Measurements from ENCODE around the gene PRKG1. TPM values are rescaled to one million over a fixed set of nuclear protein-coding genes. Genes with fewer than 3 reads are reported as not detected.
"Not testable (repeated sequence)": the region's sequence is repeated elsewhere in the genome, so short reads cannot be mapped to it uniquely, and the experiment has no call there.

PRKG1 gene
- total RNA-seq, 1 experiment from 2014 or later = not detected

DNA sequence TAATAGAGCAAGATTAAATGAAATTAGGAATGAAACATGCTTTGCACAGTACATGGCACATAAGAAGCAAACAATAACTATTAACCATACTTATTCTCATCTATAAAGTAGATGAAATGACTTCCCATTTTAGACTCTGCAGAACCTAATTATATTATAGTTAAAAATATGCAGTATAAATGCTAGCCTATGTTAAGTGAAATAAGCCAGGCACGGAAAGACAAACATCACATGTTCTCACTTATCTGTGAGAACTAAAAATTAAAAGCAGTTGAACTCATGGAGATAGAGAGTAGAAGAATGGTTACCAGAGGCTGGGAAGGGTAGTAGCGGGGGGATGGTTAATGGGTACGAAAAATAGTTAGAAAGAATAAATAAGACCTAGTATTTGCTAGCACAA is 247.0 kb downstream of the PRKG1 start:
- no peak for DNase-seq (ENCODE audit: low read depth)
- in situ Hi-C loops (cut with HindIII; ENCODE audit: low pct_unique_long_range_greater_than_20kb, low sequenced_read_pairs) = no loop called here

DNA sequence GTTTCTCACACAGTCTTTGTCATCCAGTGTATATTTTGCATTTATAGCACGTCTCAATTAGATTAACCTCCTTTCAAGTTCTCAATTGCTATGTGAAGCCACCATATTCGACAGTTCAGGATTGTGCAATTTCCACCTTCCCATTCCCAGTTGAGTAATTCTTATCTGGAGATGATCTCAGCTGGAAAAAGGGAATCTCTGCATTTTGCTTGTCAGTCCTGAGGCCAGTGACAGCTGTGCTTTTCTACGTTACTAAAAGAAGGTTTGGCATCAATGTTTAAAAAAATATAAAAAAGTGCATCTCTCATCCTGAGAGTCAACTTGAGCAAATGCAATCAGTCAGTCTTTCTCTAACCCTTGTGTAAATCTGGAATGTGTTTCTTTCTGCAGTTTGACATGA is 247.7 kb downstream of the PRKG1 start:
- DNase-seq (ENCODE audit: low read depth) = no peak
- in situ Hi-C loops (cut with HindIII; ENCODE audit: low pct_unique_long_range_greater_than_20kb, low sequenced_read_pairs) = no loop called here

DNA sequence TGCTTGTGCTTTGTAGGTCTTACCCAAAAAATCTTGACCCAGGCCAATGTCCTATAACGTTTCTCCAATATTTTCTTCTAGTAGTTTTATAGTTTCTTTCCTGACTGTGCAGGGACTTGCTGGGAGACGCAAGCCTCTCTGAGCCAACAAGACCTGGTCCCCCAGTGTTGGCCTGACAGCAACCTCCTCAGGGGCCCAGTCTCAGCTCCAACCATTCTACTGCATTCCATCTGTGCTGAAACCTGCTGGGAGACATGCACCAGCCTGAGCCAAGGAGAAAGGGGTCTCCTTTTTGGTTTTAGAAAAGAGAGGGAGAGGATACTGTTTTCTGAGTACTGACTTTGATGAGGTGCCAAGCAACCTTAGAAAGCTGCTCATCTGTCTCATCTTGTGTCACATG is 251.4 kb downstream of the PRKG1 start:
- in situ Hi-C loops (cut with HindIII; ENCODE audit: low pct_unique_long_range_greater_than_20kb, low sequenced_read_pairs) = no loop called here

DNA sequence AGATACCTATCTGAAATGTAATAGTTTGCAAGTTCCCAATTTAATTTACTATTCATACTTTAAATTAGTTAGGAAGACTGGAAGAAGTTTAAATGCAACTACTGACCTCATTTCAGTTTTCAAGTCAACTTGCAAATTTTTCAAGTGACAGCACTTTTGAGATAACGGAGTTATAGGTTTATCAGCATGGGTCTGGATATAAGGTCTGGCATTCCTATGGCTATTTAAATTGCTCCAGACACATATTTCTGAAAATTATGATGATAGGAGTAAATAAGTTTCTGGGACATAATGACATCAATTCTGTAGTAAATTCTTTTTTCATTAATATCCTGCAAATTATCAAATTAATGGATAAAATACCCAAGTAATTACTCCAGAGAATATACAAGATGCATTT is 251.9 kb downstream of the PRKG1 start:
- in situ Hi-C loops (cut with HindIII; ENCODE audit: low pct_unique_long_range_greater_than_20kb, low sequenced_read_pairs) = no loop called here
- no peak for DNase-seq (ENCODE audit: low read depth)

More for the DNA sequence above, 251.4 kb downstream of the PRKG1 start:
- DNase-seq (ENCODE audit: low read depth) = no peak

DNA sequence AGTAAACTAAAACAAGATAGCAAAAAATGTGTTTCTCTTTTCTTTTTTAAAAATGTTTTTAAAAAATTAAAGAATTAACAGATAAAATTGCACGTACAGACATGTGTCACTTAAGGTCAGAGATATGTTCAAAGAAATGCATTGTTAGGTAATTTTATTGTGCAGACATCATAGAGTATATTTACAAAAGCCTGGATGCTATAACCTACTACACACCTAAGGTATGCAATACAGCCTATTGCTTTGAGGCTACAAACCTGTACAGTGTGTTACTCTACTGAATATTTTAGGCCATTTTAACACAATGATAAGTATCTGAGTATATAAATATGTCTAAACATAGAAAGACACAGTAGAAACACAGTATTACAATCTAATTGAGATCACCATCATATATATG is 253.1 kb downstream of the PRKG1 start:
- DNase-seq (ENCODE audit: low read depth) = no peak
- in situ Hi-C loops (cut with HindIII; ENCODE audit: low pct_unique_long_range_greater_than_20kb, low sequenced_read_pairs) = no loop called here

DNA sequence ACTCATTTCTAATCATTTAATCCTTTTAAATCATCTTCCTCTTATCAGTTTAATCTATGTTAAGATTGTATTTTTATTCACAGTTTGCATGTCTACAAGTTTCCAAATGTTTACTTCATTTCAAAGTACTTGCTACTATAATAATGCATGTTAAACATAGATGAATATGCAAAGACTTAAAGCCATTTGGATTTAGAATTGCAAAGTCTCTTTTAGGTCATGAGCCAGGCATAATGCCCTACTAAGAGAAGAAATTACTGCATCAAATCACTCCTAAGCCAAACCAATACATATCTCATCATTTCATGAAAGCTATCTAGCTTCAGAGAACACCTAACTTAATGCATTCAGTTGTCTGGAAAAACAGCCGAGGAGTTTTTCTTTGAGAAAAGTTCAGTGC is 266.1 kb downstream of the PRKG1 start:
- in situ Hi-C loops (cut with HindIII; ENCODE audit: low pct_unique_long_range_greater_than_20kb, low sequenced_read_pairs) = no loop called here
- no peak for DNase-seq (ENCODE audit: low read depth)

DNA sequence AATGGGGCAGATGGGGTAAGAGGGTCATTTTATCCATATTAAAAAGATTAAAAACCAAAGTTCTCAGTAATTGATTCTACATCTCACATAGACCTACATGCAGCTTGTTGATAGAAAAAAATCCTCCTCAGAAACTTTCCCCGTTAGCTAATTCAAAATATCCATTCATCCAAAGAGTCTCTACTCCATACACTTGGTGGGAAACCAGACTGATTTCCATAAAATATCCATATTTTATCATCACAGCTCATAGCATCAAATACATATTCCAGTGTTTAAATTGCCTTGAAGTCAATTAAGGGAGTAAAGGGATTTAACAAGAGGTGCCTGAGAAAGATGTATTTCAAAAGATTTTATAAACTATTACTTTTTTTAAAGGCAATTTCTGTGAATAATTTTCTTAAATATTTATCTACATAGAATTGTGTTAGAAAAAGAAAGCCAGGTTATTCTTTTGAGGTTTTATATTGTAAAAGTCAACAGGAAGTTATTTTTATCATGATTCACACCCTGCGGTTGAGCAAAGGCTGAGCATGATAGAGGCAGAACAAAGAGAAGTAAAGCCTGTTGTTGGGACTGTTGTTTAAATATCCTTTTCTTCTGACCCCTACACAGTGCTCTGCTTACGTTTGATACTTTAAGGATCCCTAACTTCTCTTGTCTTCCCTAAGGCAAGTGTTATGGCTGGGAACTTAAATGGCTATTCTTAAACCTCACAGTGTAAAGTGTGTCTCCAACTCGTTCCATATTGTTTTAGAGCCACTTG is 266.7 kb downstream of the PRKG1 start:
- in situ Hi-C loops (cut with HindIII; ENCODE audit: low pct_unique_long_range_greater_than_20kb, low sequenced_read_pairs) = no loop called here
- DNase-seq (ENCODE audit: low read depth) = no peak

DNA sequence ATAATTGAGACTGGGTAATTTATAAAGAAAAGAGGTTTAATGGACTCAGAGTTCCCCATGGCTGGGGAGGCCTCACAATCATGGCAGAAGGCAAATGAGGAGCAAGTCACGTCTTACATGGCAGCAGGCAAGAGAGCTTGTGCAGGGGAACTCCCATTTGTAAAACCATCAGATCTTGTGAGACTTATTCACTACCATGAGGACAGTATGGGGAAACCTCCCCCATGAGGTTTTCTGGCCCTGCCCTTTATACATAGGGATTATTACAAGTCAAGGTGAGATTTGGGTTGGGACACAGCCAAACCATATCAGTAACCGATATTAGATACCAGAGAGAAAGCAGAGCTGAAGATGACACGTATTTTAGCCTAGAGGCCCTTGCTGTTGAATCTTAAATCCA is 267.5 kb downstream of the PRKG1 start:
- DNase-seq (ENCODE audit: low read depth); in situ Hi-C loops (cut with HindIII; ENCODE audit: low pct_unique_long_range_greater_than_20kb, low sequenced_read_pairs): not testable (repeated sequence)

DNA sequence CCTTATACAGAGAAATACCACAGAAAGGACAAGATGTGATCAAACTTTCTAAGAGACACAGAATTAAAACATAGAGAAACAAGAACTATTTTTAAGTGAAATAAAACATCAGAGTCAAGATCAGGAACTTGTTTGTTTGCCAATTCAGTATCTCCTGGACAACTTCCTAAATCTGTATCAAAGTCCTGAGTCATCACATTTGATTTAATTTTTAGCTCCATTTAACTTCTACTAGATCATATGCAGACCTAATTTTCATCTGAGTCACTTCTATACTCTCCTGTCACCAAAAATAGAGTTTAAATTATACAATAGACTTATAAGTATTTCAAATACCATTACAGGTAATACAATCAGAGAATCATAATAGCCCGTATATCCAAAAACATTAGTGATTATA is 268.1 kb downstream of the PRKG1 start:
- in situ Hi-C loops (cut with HindIII; ENCODE audit: low pct_unique_long_range_greater_than_20kb, low sequenced_read_pairs) = no loop called here
- DNase-seq (ENCODE audit: low read depth) = no peak

DNA sequence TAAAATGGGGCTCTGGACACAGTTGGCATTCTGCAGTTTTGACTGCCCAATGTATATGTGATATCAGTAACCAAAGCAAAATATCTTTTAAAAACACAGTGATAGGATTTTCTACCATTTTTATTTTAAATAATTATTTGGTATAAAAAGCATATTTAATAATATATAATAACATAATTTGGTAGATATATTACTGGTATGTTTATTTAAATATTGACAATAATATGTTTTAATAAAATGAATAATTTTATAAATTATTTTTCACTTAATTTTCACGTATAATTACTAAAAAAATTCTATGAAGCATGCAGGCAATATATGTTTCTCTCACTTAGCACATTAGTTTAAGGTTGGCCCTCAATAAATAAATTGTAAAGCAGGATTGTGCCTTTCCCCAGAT is 269.1 kb downstream of the PRKG1 start:
- in situ Hi-C loops (cut with HindIII; ENCODE audit: low pct_unique_long_range_greater_than_20kb, low sequenced_read_pairs) = no loop called here

DNA sequence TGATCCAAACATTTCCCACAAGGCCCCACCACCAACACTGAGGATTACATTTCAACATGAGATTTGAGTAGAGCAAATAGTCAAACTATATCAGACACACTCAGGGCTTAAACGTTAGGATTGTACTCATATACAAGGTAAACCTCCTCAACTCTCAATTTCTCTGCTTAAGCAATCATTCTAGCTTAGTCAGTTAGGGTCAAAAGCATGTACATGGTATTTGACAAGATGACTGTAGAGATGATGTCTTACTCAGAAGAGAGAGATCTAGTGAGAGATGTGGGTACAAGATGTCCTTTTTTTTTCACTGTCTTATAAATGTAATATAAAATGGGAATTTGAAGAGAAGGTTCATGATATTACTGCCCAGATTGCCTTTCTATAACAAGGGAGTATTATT is 270.1 kb downstream of the PRKG1 start:
- no peak for DNase-seq (ENCODE audit: low read depth)
- in situ Hi-C loops (cut with HindIII; ENCODE audit: low pct_unique_long_range_greater_than_20kb, low sequenced_read_pairs) = no loop called here

More for the DNA sequence above, 269.1 kb downstream of the PRKG1 start:
- no peak for DNase-seq (ENCODE audit: low read depth)

DNA sequence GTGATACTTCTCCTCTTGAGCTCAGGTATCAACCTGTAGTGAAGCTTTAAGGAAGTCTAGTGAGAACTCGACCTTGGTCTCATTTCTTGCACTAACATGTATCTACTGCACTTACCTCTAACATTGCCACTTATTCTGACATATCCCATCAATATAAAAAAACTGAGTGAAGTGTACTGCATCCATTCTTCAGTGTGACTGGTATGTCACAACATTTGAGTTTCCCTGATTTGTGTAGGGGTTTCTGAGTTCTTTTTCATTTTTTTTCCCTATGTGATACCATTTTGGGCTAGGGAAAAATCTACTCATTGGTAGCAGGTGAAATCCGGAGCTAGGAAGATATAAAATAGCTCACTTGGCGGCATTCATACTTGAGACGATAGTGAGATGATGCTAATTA is 274.3 kb downstream of the PRKG1 start:
- no peak for DNase-seq (ENCODE audit: low read depth)
- in situ Hi-C loops (cut with HindIII; ENCODE audit: low pct_unique_long_range_greater_than_20kb, low sequenced_read_pairs) = no loop called here

DNA sequence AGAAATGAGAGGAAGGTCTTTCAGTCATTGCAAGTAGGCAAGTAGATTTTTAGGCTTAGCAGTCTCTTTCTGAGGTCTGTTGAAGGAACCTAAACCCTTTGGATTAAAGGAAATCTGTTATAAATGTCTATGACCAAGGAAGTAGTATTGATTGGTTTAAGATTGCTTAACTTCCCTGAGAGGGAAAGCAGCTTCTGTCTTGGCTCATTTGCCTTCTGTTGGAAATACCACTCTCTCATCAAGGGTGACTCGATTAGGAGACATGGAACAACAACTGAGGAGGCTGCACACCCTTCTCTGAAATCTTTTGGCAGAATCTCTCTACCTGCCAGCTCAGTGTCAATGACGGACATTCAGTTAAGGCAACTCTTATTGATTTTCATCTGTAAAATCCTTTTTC is 282.9 kb downstream of the PRKG1 start:
- in situ Hi-C loops (cut with HindIII; ENCODE audit: low pct_unique_long_range_greater_than_20kb, low sequenced_read_pairs) = no loop called here
- no peak for DNase-seq (ENCODE audit: low read depth)

DNA sequence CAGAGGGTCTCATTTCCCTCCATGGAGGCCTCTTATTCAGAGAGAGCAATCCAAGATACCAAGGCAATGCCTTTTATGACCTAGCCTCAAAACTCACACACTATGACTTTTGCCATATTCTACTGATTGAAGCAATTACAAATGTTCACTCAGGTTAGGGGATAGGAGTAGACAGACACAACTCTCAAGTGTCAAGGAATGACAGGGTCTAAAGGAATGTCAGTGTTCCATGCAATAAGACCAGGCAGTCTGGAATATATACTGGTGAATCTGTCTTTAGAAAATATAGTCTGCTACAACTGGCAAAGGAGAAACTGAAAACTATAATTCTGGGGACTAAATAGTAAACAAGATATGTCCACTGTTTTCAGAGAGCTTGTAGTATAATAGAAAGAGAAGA is 283.9 kb downstream of the PRKG1 start:
- DNase-seq (ENCODE audit: low read depth) = no peak
- in situ Hi-C loops (cut with HindIII; ENCODE audit: low pct_unique_long_range_greater_than_20kb, low sequenced_read_pairs) = no loop called here

DNA sequence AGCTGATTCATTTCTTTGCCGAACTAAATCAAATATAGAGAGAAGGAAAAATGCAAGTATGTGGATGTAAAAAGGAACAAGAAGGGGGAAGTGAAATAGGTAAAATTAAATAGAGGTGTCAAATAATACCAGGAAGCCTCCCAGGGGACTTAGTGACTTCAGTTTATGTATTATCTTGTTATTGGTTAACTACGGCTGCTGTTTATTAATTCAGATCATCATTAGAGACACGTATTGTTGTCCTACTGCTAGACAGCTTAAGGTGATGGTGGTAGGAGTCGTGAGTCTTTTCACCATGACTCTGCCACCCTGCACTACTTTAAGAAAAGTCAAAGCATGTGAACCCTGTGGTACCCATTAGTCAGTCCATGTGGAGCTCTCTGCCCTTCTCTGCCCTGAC is 289.1 kb downstream of the PRKG1 start:
- in situ Hi-C loops (cut with HindIII; ENCODE audit: low pct_unique_long_range_greater_than_20kb, low sequenced_read_pairs) = no loop called here
- no peak for DNase-seq (ENCODE audit: low read depth)

DNA sequence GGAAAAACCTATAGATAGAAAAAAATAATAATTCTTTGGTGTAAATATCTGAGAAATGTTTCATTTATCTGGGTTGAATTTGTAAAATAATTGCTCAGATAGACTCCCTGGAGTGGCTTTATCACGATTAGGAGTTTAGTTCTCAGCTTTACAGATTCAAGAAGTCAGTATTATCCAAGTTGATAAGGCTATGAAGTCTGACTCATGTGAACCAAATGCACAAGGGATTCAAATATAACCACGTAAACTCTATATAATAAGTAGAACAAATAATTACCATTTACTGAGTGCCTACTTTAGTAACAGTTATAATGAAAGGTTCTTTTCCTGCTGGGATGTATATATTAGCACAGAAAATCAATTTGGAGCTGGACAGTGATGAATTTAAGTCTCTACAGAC is 290.4 kb downstream of the PRKG1 start:
- in situ Hi-C loops (cut with HindIII; ENCODE audit: low pct_unique_long_range_greater_than_20kb, low sequenced_read_pairs) = no loop called here
- no peak for DNase-seq (ENCODE audit: low read depth)

DNA sequence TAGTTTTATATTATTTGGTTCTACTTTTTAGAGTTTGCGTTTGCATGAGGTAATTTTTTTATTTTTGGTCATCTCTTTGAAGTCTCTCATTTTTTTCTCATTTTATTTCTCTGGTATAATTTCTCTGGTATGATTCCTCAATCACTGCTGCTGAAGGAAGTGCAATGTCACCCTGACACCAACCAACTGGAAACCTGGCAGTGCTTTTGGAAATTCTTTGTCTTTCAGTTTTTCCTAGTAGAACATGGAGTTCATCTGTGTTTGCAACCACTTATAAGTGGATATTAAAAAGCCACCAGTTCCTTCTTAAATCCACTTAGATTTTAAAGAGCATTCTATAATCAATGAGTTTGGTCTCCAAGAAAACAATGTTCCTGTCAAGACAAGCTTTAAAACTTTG is 291.8 kb downstream of the PRKG1 start:
- no peak for DNase-seq (ENCODE audit: low read depth)
- in situ Hi-C loops (cut with HindIII; ENCODE audit: low pct_unique_long_range_greater_than_20kb, low sequenced_read_pairs) = no loop called here

DNA sequence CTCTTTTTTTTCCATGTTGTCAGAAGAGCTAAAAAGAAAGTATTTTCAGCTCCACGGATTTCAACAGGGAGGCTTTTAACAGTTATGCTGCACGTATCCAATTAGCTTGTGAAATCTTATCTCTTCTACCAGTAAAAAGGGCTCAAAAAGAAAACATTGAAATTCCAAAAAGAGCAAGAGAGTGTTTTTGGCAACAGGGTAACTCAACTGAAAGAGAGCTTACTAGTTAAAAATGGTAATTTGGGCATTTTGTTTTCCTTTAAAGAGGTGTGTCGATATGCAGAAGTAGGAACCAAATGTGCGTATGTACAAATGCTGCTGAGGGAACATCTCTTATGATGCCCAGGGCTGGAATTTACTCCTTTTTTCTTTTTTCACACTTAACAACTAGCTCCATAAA is 292.8 kb downstream of the PRKG1 start:
- in situ Hi-C loops (cut with HindIII; ENCODE audit: low pct_unique_long_range_greater_than_20kb, low sequenced_read_pairs) = no loop called here
- no peak for DNase-seq (ENCODE audit: low read depth)

DNA sequence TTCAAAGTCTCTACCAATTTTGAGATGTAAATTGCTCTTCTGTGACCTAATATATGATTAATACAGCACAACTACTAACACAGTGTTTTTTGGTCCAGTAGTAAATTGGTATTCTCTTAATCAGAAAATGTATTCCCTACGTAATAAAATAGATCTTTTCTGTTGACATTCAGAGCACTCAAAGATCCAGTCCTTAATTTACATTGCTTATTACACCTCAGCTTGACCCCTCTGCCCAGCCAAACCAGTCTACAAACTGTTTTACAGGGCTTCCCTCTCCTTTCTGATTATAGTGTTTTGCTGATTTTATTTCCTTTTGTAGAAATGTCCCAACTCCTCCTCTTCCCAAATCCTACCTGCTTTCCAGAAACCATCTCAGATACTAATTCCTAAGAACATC is 293.4 kb downstream of the PRKG1 start:
- DNase-seq (ENCODE audit: low read depth) = no peak
- in situ Hi-C loops (cut with HindIII; ENCODE audit: low pct_unique_long_range_greater_than_20kb, low sequenced_read_pairs) = no loop called here

DNA sequence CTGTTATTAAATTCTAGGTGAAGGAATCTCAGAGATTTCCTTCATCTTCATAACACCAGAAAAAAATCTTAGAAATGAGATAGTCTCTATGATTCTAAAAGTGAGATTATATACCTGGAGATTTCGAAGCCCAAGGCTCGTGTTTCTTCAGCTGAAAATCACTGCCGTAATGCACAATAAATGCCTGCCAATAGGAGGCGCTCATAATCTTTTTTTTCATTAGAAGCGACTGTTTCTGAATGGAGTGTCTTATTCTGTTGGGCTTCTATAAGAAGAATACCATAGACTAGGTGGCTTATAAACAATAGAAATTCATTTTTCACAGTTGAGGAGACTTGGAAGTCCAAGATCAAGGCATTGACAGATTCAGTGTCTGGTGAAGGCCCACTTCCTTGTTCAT is 294.7 kb downstream of the PRKG1 start:
- no peak for DNase-seq (ENCODE audit: low read depth)
- in situ Hi-C loops (cut with HindIII; ENCODE audit: low pct_unique_long_range_greater_than_20kb, low sequenced_read_pairs) = no loop called here
